ENCODE results near the gene EXOC3L1. TPM values are rescaled to one million over a fixed set of nuclear protein-coding genes. Genes with fewer than 3 reads are reported as not detected.

EXOC3L1 gene
- total and polyA plus RNA-seq, 2 of the 4 experiments (the other 2 are of a cell fraction): not detected

DNA sequence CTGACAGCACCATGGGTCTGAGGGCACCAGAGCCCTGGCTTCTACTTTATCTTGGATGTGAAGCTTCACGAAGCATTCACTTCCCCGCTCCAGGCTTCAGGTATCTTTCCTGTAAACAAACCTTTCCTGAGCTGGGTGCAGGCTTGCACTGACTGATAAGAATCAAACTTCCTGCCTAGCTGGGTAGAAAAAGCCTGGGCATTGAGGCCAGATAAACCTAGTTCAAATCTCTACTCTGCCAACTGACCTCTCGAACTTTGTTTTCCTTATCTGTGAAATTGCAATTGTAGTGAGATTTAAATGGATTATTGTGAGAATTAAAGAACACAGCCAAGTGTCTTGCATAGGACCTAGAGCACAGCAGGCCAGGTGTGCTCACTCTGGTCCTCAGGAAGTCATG is 34.1 kb upstream of the EXOC3L1 start:
- Histone ChIP-seq H3K79me1 (ENCODE audit: low read depth in 1 of 2, low read length in 2 of 2) (peaks cover 23 to 33% of the 10 kb centered on the region in 2 experiments), H3K4me3 (ENCODE audit: insufficient read depth, low read depth, low read length) (no peak overlapping the region), H2BK15ac (ENCODE audit: low read depth, low read length) (no peak overlapping the region), H3K23ac (ENCODE audit: low read depth, low read length) (no peak overlapping the region), H3K9ac (ENCODE audit: low read depth, low read length) (no peak overlapping the region), H3K36me3 (ENCODE audit: control insufficient read depth, insufficient read depth, low read length) (peaks cover 10% of the 10 kb centered on the region), H3K9me3 (ENCODE audit: control insufficient read depth, insufficient read depth, low read length) (no peaks in the 10 kb centered on the region), H4K8ac (ENCODE audit: low read depth in 2 of 2, low read length in 2 of 2) (no peak overlapping the region), H3K18ac (ENCODE audit: low read depth, low read length) (no peak overlapping the region), H3K9me1 (ENCODE audit: insufficient read depth, low read length) (peaks cover 12% of the 10 kb centered on the region), H4K5ac (ENCODE audit: low read depth, low read length) (no peak overlapping the region), H3K14ac (replicated peaks; ENCODE audit: low read depth, low read length) (no peak overlapping the region), H3K4me2 (ENCODE audit: low read depth, low read length) (no peak overlapping the region), H4K20me1 (ENCODE audit: insufficient read depth, low read length) (peaks cover 7% of the 10 kb centered on the region; the same call in 1 of the 2 replicates), H2AK9ac (replicated peaks; ENCODE audit: low read depth, low read length, poor library complexity) (no peak overlapping the region), H2AK5ac (ENCODE audit: low read depth, low read length) (no peak overlapping the region), H2BK5ac (ENCODE audit: low read depth, low read length, poor library complexity, severe bottlenecking) (no peak overlapping the region), H3K4me1 (ENCODE audit: control insufficient read depth, insufficient read depth, low read length) (peaks cover 12% of the 10 kb centered on the region), H2BK20ac (ENCODE audit: low read depth, low read length) (no peak overlapping the region), H3K27ac (ENCODE audit: insufficient read depth, low read length) (no peak overlapping the region), H3K4ac (ENCODE audit: low read depth, low read length) (no peak overlapping the region), H2AFZ (replicated peaks; ENCODE audit: low read length, poor library complexity) (no peak overlapping the region), H2BK120ac (ENCODE audit: low read depth, low read length) (no peak overlapping the region), H4K91ac (ENCODE audit: insufficient read depth, low read depth, low read length) (no peak overlapping the region), H3K27me3 (ENCODE audit: control insufficient read depth, insufficient read depth, low read length) (no peaks in the 10 kb centered on the region), H3K56ac (ENCODE audit: extremely low read depth, insufficient read depth, low read length) (no peak overlapping the region)
- ATAC-seq (ENCODE audit: low read depth) (no peak), DNase-seq (no peak)
- dilution Hi-C loops (cut with HindIII; ENCODE audit: low sequenced_read_pairs, unreplicated experiment) (no loop called here), intact Hi-C loops (cut with micrococcal nuclease) (no loop called here), in situ Hi-C loops (cut with MboI; ENCODE audit: low sequenced_read_pairs) (no loop called here)
- TF ChIP-seq FOS (IDR thresholded peaks at IDR 0.05; ENCODE audit: low read depth, low read length) (no peak), MAFK (IDR thresholded peaks at IDR 0.05; ENCODE audit: low read depth, low read length) (no peak), MAZ (IDR thresholded peaks at IDR 0.05; ENCODE audit: borderline replicate concordance, low read depth, low read length) (no peak), CHD1 (IDR thresholded peaks at IDR 0.05; ENCODE audit: low read depth, low read length) (no peak), RCOR1 (IDR thresholded peaks at IDR 0.05; ENCODE audit: insufficient replicate concordance, low read length) (no peak), POLR2A (IDR thresholded peaks at IDR 0.05; ENCODE audit: low read depth, low read length) (no peak), MXI1 (IDR thresholded peaks at IDR 0.05; ENCODE audit: borderline replicate concordance, low read depth, low read length) (no peak), BHLHE40 (IDR thresholded peaks at IDR 0.05; ENCODE audit: low read depth, low read length) (no peak), CEBPB (IDR thresholded peaks at IDR 0.05; ENCODE audit: low read depth, low read length) (no peak), SMC3 (IDR thresholded peaks at IDR 0.05; ENCODE audit: low read depth, low read length) (no peak), RAD21 (IDR thresholded peaks at IDR 0.05; ENCODE audit: low read length) (no peak), RFX5 (IDR thresholded peaks at IDR 0.05; ENCODE audit: low read depth, low read length) (no peak)
- TF ChIP-seq, protein P1, sequence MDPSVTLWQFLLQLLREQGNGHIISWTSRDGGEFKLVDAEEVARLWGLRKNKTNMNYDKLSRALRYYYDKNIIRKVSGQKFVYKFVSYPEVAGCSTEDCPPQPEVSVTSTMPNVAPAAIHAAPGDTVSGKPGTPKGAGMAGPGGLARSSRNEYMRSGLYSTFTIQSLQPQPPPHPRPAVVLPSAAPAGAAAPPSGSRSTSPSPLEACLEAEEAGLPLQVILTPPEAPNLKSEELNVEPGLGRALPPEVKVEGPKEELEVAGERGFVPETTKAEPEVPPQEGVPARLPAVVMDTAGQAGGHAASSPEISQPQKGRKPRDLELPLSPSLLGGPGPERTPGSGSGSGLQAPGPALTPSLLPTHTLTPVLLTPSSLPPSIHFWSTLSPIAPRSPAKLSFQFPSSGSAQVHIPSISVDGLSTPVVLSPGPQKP (IDR thresholded peaks at IDR 0.05; ENCODE audit: borderline replicate concordance, low read depth, low read length): no peak
- TF ChIP-seq, protein P2, sequence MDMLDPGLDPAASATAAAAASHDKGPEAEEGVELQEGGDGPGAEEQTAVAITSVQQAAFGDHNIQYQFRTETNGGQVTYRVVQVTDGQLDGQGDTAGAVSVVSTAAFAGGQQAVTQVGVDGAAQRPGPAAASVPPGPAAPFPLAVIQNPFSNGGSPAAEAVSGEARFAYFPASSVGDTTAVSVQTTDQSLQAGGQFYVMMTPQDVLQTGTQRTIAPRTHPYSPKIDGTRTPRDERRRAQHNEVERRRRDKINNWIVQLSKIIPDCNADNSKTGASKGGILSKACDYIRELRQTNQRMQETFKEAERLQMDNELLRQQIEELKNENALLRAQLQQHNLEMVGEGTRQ (IDR thresholded peaks at IDR 0.05; ENCODE audit: low read depth, low read length): no peak
- TF ChIP-seq, protein P3, sequence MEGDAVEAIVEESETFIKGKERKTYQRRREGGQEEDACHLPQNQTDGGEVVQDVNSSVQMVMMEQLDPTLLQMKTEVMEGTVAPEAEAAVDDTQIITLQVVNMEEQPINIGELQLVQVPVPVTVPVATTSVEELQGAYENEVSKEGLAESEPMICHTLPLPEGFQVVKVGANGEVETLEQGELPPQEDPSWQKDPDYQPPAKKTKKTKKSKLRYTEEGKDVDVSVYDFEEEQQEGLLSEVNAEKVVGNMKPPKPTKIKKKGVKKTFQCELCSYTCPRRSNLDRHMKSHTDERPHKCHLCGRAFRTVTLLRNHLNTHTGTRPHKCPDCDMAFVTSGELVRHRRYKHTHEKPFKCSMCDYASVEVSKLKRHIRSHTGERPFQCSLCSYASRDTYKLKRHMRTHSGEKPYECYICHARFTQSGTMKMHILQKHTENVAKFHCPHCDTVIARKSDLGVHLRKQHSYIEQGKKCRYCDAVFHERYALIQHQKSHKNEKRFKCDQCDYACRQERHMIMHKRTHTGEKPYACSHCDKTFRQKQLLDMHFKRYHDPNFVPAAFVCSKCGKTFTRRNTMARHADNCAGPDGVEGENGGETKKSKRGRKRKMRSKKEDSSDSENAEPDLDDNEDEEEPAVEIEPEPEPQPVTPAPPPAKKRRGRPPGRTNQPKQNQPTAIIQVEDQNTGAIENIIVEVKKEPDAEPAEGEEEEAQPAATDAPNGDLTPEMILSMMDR (conservative IDR thresholded peaks at IDR 0.05; ENCODE audit: low read depth, low read length): no peak
- no TSS peak for BruUV-seq (replicated peaks)
- ChIA-PET CTCF (no interaction called here), POLR2A (ENCODE audit: unreplicated experiment) (no interaction called here)
- 77% methylated on average over 2 of the region's 3 CpGs; no CpG with 5 or more reads in 1 of the 2 experiments for WGBS, 2 experiments (ENCODE audit: extremely low coverage in 2 of 2, insufficient read length in 1 of 2)
